Vagina (tissue), 2 donors: Measurements from ENCODE around the gene SDHB.

Source experiments
- POLR2AphosphoS5 ChIP-seq, 2 donors: sonication (generic); formaldehyde crosslinking; IDR thresholded peaks; one replicate each; pipeline ENCODE4 v1.9.0; 2017; ENCODE audit warnings: antibody characterized with exemption in 2 of 2, mild to moderate bottlenecking in 2 of 2, low read depth in 1 of 2; ENCODE audit not compliant: insufficient read depth in 1 of 2
- TF ChIP-seq, protein P1 (sequence below), 3 experiments: fragments of 450-650 bp in 2 of 3; fragments of 200-600 bp in 1 of 3; sonication (generic) in 1 of 3; IDR thresholded peaks; one replicate each; pipeline ENCODE4 v1.5.1; 2017 to 2019; ENCODE audit warnings: antibody characterized with exemption in 3 of 3, mild to moderate bottlenecking in 2 of 3, moderate library complexity in 2 of 3

DNA sequence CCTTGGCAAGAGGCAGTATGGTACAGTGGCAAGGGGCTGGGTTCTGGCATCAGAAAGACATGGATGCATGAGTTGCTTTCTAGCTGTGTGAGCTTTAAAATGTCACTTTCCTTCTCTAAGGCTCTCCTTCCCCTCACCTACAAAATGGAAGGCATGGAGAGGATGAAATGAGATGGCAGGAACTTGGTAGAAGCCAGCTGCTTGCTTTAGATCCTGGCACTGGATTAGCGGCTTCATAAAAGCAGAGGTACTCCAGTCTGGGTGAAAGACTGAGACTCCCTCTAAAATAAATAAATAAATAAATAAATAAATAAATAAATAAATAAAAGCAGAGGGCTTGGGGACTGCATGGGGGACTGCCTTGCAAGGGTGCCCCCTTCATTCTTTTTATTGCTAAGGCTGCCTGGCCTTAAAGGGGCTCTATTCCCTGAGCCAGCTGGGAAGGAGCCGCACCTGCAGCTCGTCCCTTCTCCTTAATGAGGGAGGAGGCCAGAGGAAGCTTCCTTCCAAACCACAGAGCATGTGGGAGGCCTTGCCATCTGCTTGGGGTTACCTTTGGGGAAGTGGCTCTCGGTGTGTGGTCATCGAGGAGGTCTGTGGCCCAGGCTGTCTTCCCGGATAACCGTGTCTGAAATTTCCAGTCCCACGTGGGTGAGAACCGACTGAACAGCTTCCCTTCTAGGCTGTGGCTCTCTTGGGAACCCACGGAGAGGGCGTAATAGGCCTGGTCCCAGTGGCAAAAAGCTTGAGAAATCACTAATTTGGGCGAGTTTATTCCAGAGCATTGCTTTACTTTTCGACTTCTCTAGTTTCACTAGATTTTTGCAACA is 40.1 kb downstream of the SDHB start:
- TF ChIP-seq, protein P1, sequence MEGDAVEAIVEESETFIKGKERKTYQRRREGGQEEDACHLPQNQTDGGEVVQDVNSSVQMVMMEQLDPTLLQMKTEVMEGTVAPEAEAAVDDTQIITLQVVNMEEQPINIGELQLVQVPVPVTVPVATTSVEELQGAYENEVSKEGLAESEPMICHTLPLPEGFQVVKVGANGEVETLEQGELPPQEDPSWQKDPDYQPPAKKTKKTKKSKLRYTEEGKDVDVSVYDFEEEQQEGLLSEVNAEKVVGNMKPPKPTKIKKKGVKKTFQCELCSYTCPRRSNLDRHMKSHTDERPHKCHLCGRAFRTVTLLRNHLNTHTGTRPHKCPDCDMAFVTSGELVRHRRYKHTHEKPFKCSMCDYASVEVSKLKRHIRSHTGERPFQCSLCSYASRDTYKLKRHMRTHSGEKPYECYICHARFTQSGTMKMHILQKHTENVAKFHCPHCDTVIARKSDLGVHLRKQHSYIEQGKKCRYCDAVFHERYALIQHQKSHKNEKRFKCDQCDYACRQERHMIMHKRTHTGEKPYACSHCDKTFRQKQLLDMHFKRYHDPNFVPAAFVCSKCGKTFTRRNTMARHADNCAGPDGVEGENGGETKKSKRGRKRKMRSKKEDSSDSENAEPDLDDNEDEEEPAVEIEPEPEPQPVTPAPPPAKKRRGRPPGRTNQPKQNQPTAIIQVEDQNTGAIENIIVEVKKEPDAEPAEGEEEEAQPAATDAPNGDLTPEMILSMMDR (IDR thresholded peaks at IDR 0.05) = no peak
- TF ChIP-seq POLR2AphosphoS5 (IDR thresholded peaks at IDR 0.05; ENCODE audit: insufficient read depth in 1 of 2, low read depth in 1 of 2) = no peak
